SK-N-SH (cell line): ENCODE results near the gene LTA4H.

Experiments
- CHD2 ChIP-seq: fragments of 150-350 bp; IDR thresholded peaks from 2 replicates; pipeline ENCODE4 v1.6.1; 2018; ENCODE audit warnings: low read length; ENCODE audit not compliant: partially characterized antibody
- CTCF ChIP-seq: fragments of 200-600 bp; sonication (generic); IDR thresholded peaks from 2 replicates; pipeline ENCODE4 v1.6.1; 2017; ENCODE audit warnings: antibody characterized with exemption, mild to moderate bottlenecking, moderate library complexity
- EP300 ChIP-seq, 2 experiments: IDR thresholded peaks; 2 replicates each; pipeline versions ENCODE4 v1.4.0 to v1.6.1; 2012; ENCODE audit warnings: borderline replicate concordance in 1 of 2, low read depth in 1 of 2, low read length in 1 of 2
- FOXJ3 ChIP-seq: sonication (generic); formaldehyde crosslinking; IDR thresholded peaks from 2 replicates; pipeline ENCODE4 v1.5.1; 2020; ENCODE audit warnings: mild to moderate bottlenecking, missing genetic modification reagents
- FOXM1 ChIP-seq: IDR thresholded peaks from 2 replicates; pipeline ENCODE4 v1.4.0; 2012; ENCODE audit warnings: low read depth, mild to moderate bottlenecking
- GATA2 ChIP-seq: sonication (generic); formaldehyde crosslinking; IDR thresholded peaks from 2 replicates; pipeline ENCODE4 v1.5.0; 2020; ENCODE audit warnings: mild to moderate bottlenecking, missing genetic modification reagents
- JUND ChIP-seq: IDR thresholded peaks from 2 replicates; pipeline ENCODE4 v1.4.0; 2012
- MAX ChIP-seq: IDR thresholded peaks from 2 replicates; pipeline ENCODE4 v1.4.0; 2012; ENCODE audit warnings: low read depth
- POLR2AphosphoS5 ChIP-seq: IDR thresholded peaks from 2 replicates; pipeline ENCODE4 v1.6.1; 2012; ENCODE audit warnings: low read depth, low read length
- REST ChIP-seq: IDR thresholded peaks from 2 replicates; pipeline ENCODE4 v1.6.1; 2012; ENCODE audit warnings: mild to moderate bottlenecking, low read depth, low read length, moderate library complexity
- RFX5 ChIP-seq: IDR thresholded peaks from 2 replicates; pipeline ENCODE4 v1.6.1; 2012; ENCODE audit warnings: mild to moderate bottlenecking, improper control_type of control experiment, low read length
- TCF12 ChIP-seq: IDR thresholded peaks from 2 replicates; pipeline ENCODE4 v1.4.0; 2012

DNA sequence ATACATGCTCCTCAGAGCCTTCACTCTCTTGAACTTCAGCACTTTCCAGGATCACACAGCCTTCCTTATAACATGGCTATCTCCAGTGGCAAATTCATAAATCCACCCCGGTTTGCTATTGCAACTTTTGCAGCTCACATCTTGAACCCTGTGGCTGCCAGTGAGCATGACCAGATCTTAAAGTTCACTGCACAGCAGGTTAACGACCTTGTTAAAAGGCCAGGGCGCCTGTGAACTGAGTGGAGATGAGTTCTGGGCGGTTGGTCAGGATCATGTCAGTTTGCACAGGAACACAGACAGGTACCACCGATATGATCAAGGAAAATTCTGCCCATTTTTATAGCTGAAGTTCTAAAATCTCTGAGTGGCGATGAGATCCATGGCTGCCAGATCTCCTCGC is 24.7 kb upstream of the LTA4H start:
- TF ChIP-seq POLR2AphosphoS5 (no peak), CTCF (no peak), CHD2 (no peak), REST (no peak), EP300 (IDR thresholded peaks at IDR 0.05; ENCODE audit: borderline replicate concordance in 1 of 2, low read depth in 1 of 2, low read length in 1 of 2) (no peak), JUND (no peak), TCF12 (no peak), FOXJ3 (CRISPR knock-in tag) (no peak), MAX (no peak), RFX5 (no peak), GATA2 (CRISPR knock-in tag) (no peak), FOXM1 (no peak)
